AG09319 (cell line): ENCODE measurements around the gene CCNY.

ENCODE experiments used
- DNase-seq: peaks from one replicate; pipeline ENCODE4 v3.0.0-alpha.2; 2010; ENCODE audit warnings: low read depth; ENCODE audit errors: extremely low read depth
- TF ChIP-seq, protein P1 (sequence below): IDR thresholded peaks from 2 replicates; pipeline ENCODE4 v1.5.1; 2011; ENCODE audit warnings: low read depth, mild to moderate bottlenecking, inconsistent platforms, low read length, moderate library complexity

The CCNY gene

DNA sequence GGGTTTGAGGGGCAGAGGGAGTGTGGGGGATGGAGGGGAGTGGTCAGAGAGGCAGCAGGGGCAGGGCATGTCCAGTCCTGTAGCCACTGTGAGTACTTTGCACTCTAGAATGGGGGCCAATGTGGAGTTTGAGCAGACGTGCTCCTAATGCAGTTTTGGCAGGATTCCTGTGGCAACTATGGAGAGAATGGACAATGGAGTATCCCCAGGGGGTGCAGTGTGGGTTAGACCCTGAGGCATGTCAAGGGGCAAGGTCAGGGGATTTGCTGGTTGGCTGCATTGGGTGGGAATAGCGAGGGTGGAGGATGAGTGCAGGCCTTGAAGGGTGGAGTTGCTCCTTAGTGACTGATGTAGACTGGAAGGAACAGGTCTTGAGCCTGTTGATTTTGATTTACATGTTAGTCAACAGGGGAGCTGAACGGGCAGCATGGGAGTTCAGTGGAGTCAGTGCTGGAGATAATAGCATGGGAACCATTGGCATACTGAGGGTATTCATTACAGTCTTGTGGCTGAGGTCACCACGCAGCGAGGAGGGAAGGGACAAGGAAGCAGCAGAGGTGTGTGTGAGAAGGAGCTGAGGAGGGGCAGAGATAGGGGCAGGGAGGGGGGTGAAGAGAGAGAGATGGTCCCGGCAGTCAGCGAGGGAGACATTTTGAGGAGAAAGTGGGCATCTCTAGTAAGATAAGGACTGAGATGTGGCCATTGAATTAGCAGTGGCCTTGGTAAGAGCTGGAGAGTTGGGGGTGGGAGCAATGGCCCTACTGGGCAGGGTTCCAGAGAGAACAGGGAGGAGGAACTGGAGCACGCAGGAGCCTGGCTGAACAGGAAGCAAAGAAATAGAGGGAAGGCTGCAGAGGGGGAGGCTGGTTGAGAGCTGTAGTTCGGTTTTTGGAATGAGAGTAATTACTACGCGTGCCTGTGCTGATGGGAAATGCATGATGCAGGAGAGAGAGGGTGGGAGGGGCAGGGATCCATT is 112.7 kb downstream of the CCNY start:
- no peak for DNase-seq

DNA sequence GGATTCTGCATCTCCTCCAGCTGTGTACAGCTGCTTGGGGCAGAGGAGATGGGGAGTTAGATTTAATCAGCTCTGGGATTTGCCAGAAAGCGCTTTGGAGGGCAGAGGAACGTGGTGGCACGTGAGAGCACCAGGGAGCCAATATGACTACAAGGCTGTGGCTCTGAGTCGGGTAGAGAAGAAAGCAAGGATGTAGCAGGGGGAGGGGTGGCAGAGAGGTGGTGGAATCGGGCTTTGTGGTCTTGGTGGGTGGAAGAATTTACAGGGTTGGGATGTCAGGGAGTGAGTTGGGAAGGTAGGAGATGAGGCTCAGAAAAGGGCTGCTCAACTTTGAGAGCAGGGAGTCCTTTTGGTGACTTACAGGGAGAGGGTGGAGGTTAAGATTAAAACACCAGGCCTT is 113.6 kb downstream of the CCNY start:
- no peak for DNase-seq
- TF ChIP-seq, protein P1, sequence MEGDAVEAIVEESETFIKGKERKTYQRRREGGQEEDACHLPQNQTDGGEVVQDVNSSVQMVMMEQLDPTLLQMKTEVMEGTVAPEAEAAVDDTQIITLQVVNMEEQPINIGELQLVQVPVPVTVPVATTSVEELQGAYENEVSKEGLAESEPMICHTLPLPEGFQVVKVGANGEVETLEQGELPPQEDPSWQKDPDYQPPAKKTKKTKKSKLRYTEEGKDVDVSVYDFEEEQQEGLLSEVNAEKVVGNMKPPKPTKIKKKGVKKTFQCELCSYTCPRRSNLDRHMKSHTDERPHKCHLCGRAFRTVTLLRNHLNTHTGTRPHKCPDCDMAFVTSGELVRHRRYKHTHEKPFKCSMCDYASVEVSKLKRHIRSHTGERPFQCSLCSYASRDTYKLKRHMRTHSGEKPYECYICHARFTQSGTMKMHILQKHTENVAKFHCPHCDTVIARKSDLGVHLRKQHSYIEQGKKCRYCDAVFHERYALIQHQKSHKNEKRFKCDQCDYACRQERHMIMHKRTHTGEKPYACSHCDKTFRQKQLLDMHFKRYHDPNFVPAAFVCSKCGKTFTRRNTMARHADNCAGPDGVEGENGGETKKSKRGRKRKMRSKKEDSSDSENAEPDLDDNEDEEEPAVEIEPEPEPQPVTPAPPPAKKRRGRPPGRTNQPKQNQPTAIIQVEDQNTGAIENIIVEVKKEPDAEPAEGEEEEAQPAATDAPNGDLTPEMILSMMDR, result no peak

More for the DNA sequence above, 112.7 kb downstream of the CCNY start:
- TF ChIP-seq, protein P1, result no peak

DNA sequence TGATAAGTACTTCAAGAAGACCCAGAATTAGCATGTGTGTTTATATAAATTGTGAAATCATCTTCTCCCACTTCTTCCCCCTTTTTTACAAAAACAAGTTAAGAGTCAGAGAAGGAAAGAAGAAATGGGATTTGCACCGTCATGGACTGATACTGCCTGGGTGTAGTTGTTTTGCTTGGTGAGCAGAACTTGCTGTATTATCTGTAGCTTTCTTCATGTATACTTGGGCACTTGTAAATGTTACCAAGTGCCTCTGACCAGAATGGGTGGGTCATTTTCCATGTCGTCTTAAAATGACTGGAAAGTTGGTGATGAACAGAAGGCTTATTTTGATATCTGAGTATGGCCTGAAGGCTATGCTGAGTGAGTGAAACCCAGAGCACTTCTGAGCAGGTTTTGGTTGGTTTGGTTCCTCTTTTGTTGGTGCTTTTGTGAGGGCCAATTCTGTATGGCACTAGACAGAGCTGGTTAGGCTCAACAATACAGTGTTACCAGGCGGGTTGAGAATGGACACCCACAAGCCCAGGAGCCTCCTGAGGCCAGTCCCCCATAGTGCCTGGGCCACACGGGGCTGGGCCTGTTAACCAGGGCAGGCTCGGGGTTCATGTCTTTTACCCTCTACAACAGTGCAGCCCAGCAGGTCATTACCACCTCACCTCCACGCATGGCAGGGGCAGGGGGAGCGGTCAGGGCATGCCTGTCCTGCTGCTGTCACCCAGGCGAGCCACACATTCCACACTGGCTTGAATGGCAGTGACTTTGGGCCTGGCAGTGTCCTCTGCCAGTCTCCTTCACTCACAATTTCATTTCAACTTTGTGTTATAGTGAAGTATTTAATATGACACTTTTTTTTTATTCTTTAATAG is 115.1 kb downstream of the CCNY start:
- TF ChIP-seq, protein P1, result no peak
- DNase-seq, result no peak

DNA sequence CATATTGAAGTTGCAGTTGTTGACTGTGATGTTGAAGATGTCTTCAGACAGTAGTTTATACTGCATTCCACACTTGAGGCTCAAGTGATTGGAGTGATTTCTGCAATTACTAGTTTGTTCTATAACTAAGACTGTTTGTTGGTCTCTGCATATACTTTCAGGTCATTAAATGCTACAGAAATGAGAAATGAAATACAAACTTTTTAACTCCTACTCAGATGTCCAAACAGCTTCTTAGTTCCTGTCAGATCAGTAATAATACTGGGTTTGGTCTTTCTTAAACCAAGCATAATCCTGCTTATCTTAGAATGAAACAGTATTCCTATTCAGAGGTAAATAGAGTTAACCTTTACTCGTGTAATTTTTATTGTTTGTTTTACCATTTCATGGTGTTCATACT is 115.9 kb downstream of the CCNY start:
- TF ChIP-seq, protein P1, result no peak
- DNase-seq, result no peak

DNA sequence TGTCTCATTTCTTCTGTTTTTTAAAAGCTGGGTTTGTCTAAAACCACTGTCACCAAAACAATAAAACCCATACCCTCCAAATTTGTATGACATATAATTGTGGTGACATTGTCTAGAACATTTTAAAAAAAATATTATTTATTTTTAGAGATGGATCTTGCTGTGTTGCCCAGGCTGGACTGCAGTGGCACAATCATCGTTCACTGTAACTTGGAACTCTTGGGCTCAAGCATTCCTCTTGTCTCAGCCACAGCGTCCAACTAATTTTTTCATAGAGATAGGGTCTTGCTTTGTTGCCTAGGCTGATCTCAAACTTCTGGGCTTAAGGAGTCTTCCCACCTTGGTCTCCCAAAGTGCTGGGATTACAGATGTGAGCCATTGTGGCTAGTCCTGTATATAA is 116.5 kb downstream of the CCNY start:
- no peak for DNase-seq
- TF ChIP-seq, protein P1, result no peak

DNA sequence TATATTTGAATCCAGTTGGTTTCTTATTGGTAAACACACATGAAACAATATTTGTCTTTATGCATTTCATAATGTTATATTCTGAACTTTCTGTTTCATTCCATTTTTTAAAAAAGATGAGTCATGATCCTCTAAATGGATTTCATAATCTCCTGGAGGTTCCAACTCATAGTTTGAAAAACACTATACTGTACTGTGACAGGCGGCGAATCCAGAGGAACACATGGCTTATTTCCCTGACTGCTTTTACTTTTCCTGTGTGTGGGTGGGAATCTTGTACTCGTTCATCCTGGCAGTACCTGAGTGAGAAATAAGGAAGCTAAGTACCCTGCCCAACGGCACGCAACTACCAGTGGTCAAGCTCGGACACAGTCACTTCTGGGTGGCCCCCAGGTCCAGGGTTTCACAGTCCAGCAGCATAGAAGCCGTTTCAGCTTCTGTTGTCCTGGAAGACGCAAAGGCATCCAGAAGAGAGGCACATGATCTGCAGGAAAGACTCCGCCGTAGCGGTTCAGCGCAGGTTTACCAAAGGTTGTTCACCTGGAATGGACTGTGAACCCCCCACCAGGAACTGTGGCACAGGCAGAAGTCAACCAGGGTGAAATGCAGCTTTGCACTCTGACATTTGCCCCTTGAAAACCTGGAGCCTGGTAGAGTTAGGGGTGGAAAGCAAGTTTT is 117.7 kb downstream of the CCNY start:
- TF ChIP-seq, protein P1, result no peak
- DNase-seq, result no peak
